ENCODE results near the gene KCNIP1. TPM values are rescaled to one million over a fixed set of nuclear protein-coding genes. Genes with fewer than 3 reads are reported as not detected.

The KCNIP1 gene
- total RNA-seq, 1 donor from 2014 or later = 12.6 TPM

DNA sequence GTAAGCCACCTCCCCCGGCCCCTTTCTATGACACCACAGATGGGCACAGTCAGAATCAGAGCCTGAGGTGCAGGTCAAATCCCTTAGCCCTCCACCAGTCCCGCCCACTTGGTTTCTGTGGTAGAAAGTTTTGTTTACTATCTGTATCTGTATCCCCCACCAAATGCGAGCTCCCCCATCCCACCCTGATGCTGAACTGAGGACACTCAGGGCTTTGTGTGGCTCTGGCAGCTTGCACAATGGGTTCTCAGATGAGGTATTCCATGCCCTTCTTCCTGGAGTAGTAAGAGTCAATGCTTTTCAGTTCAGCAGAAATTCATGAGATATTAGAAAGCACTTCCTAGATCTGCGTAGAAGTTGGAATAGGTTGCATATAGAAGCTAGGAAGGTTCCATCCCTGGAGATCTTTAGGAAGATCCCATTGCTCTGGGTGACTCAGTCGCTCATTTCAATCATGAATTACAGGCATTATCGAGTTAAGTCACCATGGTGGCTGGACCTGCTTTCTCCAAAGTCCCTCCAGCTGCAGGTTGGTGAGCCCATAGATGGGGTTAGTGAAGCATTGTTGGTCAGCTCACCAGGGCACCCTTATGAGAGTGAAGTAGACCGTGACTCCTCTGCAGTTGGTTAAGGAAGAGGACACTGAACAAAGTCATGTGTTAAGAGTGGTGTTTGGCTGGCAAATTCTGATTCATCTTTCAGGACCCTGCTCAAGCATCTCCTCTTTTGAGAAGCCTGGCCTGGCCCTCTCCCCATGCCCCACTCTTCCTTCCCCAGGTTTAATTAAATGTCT lies 10.6 kb upstream of the KCNIP1 start:
- Mint-ChIP-seq H3K36me3 (ENCODE audit: unreplicated experiment) (no peaks in the 10 kb centered on the region), H3K4me1 (ENCODE audit: unreplicated experiment) (peaks cover 34% of the 10 kb centered on the region), H3K9me3 (ENCODE audit: unreplicated experiment) (no peaks in the 10 kb centered on the region), H3K27me3 (ENCODE audit: unreplicated experiment) (peaks cover 6% of the 10 kb centered on the region), H3K27ac (ENCODE audit: unreplicated experiment) (no peak overlapping the region), H3K4me3 (ENCODE audit: unreplicated experiment) (no peak overlapping the region)
- TF ChIP-seq CTCF (IDR thresholded peaks at IDR 0.05) = no peak
- DNase-seq (ENCODE audit: extremely low spot score, unreplicated experiment) = no peak

GRCh38 chr5:170494041-170494440 lies 9.8 kb upstream of the KCNIP1 start:
- peaks cover 27% of the 10 kb centered on the region for H3K4me1 Mint-ChIP-seq (ENCODE audit: unreplicated experiment)
- H3K9me3 Mint-ChIP-seq (ENCODE audit: unreplicated experiment) = no peaks in the 10 kb centered on the region
- H3K27me3 Mint-ChIP-seq (ENCODE audit: unreplicated experiment) = peaks cover 6% of the 10 kb centered on the region
- no peak overlapping the region for H3K27ac Mint-ChIP-seq (ENCODE audit: unreplicated experiment)
- DNase-seq (ENCODE audit: extremely low spot score, unreplicated experiment) = no peak
- H3K36me3 Mint-ChIP-seq (ENCODE audit: unreplicated experiment) = no peaks in the 10 kb centered on the region
- TF ChIP-seq CTCF (IDR thresholded peaks at IDR 0.05) = no peak
- H3K4me3 Mint-ChIP-seq (ENCODE audit: unreplicated experiment) = no peak overlapping the region

- DNase-seq (ENCODE audit: extremely low spot score, unreplicated experiment) = no peak
- Mint-ChIP-seq H3K4me3 (ENCODE audit: unreplicated experiment) (no peak overlapping the region), H3K9me3 (ENCODE audit: unreplicated experiment) (no peaks in the 10 kb centered on the region), H3K36me3 (ENCODE audit: unreplicated experiment) (no peaks in the 10 kb centered on the region), H3K27ac (ENCODE audit: unreplicated experiment) (no peak overlapping the region), H3K4me1 (ENCODE audit: unreplicated experiment) (peaks cover 19% of the 10 kb centered on the region), H3K27me3 (ENCODE audit: unreplicated experiment) (peaks cover 6% of the 10 kb centered on the region)
- no peak for TF ChIP-seq CTCF (IDR thresholded peaks at IDR 0.05)
Observed at GRCh38 chr5:170495825-170496661, 7.8 kb upstream of the KCNIP1 start.

- Mint-ChIP-seq H3K9me3 (ENCODE audit: unreplicated experiment) (no peaks in the 10 kb centered on the region), H3K36me3 (ENCODE audit: unreplicated experiment) (no peaks in the 10 kb centered on the region), H3K27ac (ENCODE audit: unreplicated experiment) (no peak overlapping the region), H3K4me3 (ENCODE audit: unreplicated experiment) (no peak overlapping the region), H3K4me1 (ENCODE audit: unreplicated experiment) (peaks cover 13% of the 10 kb centered on the region), H3K27me3 (ENCODE audit: unreplicated experiment) (peaks cover 6% of the 10 kb centered on the region)
- TF ChIP-seq CTCF (IDR thresholded peaks at IDR 0.05) = no peak
- no peak for DNase-seq (ENCODE audit: extremely low spot score, unreplicated experiment)
Observed at GRCh38 chr5:170496662-170497028, 7.2 kb upstream of the KCNIP1 start.

All from osteocyte (in vitro differentiated cells).